K562 treated with DMSO at 1 percent for 48 hours (cell line): Measurements from ENCODE around the gene BARD1. TPM values are rescaled to one million over a fixed set of nuclear protein-coding genes. Genes with fewer than 3 reads are reported as not detected.

Source experiments
- total RNA-seq: library from RNA; unstranded; fragments of 300-600 nt; gene quantifications from 2 replicates; pipeline ENCODE4 v1.2.3, GENCODE V29; 2022; ENCODE audit warnings: low replicate concordance; ENCODE audit errors: extremely low read depth

The BARD1 gene
- not detected in 2 replicates for total RNA-seq

GRCh38 chr2:214808981-214809750 lies at the start of gene BARD1:
BARD1 (minus strand) TSS chr2:214809683; CDS start chr2:214809569, 114 bp downstream.

